ENCODE results near the gene GEMIN5.
"Not testable (repeated sequence)": the region's sequence is repeated elsewhere in the genome, so short reads cannot be mapped to it uniquely, and the experiment has no call there.

GEMIN5 gene, protein sequence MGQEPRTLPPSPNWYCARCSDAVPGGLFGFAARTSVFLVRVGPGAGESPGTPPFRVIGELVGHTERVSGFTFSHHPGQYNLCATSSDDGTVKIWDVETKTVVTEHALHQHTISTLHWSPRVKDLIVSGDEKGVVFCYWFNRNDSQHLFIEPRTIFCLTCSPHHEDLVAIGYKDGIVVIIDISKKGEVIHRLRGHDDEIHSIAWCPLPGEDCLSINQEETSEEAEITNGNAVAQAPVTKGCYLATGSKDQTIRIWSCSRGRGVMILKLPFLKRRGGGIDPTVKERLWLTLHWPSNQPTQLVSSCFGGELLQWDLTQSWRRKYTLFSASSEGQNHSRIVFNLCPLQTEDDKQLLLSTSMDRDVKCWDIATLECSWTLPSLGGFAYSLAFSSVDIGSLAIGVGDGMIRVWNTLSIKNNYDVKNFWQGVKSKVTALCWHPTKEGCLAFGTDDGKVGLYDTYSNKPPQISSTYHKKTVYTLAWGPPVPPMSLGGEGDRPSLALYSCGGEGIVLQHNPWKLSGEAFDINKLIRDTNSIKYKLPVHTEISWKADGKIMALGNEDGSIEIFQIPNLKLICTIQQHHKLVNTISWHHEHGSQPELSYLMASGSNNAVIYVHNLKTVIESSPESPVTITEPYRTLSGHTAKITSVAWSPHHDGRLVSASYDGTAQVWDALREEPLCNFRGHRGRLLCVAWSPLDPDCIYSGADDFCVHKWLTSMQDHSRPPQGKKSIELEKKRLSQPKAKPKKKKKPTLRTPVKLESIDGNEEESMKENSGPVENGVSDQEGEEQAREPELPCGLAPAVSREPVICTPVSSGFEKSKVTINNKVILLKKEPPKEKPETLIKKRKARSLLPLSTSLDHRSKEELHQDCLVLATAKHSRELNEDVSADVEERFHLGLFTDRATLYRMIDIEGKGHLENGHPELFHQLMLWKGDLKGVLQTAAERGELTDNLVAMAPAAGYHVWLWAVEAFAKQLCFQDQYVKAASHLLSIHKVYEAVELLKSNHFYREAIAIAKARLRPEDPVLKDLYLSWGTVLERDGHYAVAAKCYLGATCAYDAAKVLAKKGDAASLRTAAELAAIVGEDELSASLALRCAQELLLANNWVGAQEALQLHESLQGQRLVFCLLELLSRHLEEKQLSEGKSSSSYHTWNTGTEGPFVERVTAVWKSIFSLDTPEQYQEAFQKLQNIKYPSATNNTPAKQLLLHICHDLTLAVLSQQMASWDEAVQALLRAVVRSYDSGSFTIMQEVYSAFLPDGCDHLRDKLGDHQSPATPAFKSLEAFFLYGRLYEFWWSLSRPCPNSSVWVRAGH (N-terminal part only)

DNA sequence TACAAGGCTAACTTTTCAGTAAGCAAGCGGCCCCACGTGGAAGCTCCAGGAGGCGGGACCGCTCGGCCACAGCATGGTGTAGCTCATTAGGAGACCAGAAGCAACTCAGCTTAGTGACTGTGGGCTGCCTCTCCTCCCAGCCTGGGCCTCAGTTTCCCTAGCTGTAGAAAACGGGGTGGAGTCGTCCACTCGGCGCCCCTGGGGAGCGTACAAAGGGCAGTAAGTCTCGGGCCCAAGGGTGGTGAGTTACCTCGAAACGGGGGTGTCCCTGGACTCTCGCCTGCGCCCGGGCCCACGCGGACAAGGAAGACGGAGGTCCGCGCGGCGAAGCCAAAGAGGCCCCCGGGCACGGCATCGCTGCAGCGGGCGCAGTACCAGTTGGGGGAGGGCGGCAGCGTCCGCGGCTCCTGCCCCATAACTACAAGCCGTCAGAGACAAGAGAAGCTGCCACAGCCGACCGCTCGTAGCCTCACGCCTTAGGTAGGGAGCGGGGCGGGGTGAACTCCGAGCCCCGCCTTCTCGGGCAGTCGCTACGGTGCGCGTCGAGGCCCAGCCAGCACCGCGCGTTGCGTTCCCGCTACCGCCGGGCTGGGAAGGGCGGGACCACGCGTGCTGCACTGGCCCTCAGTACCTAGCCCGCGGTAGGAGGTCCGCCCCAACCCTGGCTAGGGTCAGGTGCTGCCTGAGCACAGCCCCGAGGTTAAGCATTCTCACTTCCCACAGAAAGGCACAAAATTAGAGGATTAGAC lies at the start of gene GEMIN5:
Gene GEMIN5 (minus strand): TSS at position 494 of the 749 bp plus-strand sequence. CDS start 78 bp downstream, at position 416.
- ATAC-seq, result peak; percentile 93

DNA sequence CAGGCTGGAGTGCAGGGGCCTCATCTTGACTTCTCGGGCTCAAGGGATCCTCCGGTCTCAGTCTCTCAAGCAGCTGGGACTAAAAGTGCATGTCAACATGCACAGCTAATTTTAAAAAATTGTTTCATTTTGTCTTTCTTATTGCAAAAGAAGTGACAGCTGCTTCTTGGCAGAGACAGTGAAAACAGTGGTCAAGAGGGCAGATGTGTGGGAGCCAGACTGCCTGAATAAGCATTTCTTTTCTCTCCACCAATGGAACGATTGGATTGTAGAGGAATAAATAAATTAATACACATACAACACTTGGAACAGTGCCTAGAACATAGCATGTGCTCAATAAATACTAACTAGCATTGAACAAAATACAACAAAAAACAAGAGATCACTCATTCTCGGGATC lies 48.1 kb upstream of the GEMIN5 start:
- ATAC-seq, result no peak

DNA sequence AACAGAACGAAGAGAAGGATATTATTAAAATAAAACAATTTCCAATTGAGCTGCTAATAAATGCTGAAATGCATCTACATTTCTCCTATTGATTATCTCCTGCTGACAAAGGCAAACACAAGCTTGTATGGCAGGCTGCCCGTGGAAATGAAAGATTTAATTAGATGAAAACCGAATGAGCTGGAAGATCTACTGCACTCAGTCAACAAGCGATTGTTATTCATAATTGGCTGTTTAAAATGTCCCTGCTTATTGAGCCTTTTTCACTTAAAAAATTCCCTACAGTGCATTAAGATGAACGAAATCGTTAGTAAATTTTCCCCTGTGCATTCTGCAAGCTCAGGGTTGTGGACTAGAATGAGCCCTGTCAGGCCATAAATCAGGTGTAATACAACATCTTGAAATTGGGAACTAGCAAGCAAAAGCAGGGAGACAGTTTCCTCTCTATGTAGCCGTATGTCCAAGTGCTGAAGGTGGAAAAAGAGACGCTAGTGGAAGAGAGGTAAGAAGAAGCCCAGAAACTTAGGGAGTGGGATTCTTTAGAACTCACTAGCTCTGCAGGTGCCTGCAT lies 47.0 kb upstream of the GEMIN5 start:
- no peak for ATAC-seq

DNA sequence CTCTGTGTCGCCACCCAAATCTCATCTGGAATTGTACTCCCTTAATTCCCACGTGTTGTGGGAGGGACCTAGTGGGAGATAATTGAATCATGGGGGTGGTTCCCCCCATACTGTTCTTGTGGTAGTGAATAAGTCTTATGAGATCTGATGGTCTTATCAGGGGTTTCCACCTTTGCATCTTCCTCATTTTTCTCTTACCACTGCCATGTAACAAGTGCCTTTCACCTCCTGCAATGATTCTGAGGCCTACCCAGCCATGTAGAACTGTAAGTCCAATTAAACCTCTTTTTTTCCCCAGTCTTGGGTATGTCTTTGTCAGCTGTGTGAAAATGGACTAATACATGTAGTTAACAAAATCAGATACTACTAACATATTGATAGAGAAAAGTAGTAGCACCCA lies 40.3 kb upstream of the GEMIN5 start:
- not testable (repeated sequence) for ATAC-seq

DNA sequence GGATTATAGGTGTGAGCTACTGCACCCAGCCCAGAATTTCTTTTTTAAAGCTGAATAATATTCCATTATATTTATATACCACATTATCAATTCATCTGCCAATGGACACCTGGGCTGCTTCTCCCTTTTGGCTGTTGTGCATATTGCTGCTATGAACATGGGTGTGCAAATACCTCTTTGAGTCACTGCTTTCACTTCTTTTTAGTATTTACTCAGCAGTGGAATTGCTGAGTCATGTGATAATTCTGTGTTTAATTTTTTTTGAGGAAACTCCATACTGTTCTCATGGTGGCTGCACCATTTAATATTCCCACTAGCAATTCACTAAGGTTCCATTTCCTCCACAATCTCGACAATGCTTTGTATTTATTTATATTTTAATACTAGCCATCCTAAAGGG lies 39.4 kb upstream of the GEMIN5 start:
- peak; percentile 30 to 38 for ATAC-seq

DNA sequence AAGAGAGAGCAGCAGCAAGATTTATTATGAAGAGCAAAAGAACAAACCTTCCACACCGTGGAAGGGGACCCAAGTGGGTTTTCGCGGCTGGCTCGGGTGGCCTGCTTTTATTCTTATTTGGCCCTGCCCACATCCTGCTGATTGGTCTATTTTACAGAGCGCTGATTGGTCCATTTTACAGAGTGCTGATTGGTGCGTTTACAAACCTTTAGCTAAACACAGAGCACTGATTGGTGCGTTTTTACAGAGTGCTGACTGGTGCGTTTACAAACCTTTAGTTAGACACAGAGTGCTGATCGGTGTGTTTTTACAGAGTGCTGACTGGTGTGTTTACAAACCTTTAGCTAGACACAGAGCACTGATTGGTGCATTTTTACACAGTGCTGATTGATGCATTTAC lies 38.1 kb upstream of the GEMIN5 start:
- not testable (repeated sequence) for ATAC-seq

DNA sequence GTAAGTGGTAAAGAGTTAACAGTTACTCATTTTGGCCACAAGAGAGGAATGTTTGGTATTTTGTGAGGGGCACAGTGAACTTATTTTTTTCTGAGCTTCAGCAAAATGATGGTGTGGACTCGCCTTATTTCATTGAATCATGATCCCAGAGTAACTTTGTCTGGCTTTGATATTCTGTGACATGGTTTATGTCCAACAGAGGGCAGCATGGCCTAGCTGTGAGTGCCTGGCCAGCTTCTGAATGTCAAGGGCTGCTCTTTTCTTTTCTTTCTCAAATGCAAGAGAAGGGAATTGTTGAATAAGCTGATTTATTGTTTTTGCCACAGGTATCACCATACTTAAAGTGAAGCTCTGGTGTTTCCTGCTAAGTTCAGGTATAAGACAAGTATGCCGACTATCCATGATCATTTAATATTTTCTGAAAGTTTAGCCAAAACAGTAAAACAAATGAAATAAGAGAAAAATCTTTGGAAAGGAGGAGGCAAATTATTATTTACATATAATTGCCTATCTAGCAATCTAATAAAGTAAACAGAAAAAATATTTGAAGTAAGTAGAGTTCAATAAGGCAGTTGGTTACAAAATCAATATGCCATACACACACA lies 34.6 kb upstream of the GEMIN5 start:
- no peak for ATAC-seq

DNA sequence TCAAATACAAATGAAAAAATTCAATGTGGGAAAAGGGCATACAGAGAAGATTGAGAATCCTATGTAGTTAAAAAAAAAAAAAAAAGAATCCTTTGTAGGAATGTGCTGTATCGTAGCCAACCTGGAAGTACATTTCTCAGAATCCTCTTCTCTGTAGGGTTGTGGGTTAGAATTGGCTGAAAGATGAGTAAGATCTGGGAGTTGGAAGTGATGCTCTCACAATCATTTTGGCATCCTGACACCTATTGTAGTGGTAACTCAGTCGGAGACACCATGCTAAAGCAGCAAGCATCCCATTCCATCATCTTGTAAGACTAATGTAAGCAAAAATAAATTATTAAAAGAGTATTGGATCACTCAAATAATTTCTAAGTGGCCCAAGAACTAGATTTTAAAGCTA lies 33.5 kb upstream of the GEMIN5 start:
- no peak for ATAC-seq

DNA sequence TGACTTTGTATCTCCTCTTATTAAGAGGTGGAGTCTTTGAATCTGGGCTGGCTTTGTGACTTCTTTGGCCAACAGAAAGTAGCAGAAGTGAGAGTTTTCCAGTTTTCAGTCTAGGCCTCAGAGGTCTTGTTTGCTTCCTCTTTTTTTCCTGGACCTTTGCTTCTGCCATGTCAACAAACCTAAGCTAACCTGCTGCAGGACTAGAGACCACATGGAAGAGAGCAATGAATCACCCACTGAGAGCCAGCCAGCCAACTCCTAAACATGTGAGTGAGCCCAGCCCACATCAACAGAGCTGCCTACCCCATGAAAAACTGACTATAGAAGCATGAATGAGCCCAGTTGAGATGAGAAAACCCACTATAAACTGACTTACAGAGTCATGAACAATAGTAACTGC lies 32.7 kb upstream of the GEMIN5 start:
- no peak for ATAC-seq

DNA sequence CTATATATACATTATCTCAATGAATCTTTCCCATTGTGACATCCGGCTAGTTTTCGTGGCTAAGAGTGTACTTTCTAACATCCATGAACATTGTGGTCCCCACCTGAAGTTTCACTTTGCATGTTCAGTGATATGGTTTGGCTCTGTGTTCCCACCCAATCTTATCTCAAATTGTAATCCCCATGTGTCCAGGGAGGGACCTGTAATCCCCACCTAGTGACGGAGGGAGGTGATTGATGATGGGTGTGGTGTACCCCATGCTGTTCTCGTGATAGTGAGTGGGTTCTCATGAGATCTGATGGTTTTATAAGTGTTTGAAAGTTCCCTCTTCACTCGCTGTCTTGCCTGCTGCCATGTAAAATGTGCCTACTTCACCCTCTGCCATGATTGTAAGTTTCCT lies 30.9 kb upstream of the GEMIN5 start:
- ATAC-seq, result no peak

DNA sequence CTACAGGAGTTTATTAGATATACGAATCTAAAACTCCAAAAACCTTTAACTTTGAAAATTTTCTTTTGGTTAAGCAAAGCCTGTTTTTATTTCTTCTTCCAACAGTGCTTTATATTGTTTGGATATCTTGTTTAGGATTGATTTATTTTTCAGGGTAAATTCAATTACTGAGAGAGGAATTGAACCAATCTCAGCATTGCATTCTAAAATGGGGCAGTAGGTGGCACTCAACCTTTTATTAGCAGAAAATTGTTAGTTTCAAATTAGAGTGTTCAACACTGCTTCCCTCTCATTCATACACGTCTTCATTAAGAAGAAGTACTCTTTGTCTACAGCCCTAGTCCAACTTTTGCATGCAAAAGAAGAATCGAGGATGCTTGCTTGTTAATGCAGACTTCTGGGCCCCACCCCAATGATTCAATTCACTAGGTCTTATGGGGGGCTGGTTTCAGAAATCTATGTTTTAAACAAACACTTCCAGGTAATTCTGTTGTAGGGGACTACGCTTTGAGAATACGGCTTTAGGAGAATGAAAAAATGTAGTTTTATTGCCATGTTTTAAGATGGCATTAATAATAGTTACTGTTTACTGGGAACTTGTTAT lies 29.5 kb upstream of the GEMIN5 start:
- ATAC-seq, result no peak

DNA sequence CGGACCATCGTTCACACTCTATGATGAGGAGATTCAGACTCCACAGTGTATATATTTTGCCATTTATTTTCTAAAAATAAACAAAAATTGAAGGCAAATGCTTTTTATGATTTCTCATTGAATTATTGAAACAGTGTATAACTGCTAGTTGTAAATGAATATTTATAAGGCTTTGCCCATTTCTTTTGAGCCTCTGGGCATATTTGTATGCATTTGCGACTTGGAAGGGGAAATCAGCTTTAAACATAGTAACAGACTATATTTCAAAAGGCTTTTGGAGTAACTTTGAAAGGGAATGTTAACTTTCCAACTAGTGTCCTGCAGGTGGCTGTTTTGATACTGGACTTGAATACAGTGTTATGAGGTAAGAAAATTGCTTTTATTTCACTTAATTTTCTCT lies 28.9 kb upstream of the GEMIN5 start:
- no peak for ATAC-seq

DNA sequence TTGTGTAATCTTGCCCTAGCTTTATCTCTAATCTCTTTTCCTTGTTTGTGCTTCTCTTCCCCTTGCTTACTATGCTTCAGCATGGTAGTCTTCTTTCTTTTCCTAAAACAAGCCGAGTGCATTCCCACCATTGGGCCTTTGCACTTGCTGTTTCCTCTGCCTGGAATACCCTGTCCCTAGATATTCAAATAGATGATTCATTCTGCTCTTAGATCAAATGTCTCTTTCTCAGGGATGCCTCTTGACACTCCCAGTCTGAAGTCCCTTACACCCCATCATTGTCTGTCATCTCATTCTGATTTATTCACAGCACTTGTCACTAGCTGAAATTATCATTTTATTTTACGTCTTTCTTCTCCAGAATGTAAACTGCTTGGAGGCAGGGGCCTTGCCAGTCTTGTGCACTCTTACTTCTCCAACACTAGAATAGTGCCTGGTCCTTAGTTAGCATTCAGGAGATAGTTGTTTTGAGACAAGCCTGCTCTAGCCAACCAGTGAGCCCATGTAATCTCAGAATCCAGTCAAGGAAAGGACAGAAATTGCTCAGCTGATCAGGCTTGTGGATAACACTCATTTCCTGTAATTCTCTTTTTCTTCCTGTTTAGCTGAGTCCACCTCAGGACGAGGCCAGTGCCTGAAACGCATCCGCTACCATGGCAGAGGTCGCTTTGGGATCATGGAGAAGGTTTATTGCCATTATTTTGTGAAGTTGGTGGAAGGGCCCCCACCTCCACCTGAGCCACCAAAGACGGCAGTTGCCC lies 28.2 kb upstream of the GEMIN5 start:
- ATAC-seq, result no peak

DNA sequence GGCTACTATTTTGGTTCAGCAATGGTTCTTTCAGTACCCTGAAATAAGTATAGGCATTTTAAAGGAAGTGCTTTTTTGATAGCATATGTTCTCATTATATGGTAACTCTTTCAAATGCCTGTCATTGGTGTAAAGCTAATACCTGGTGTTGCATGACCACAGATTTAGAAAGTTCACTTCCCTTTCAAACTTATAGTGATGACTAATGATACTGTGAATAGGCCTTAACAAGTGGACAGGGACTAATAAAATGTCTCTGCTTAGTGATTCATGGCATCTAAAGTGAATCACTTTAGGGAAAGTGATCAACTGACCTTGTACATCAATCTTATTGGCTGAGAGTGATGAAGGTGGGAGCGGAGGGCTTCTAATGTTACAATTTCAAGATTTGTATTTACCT lies 24.5 kb upstream of the GEMIN5 start:
- no peak for ATAC-seq

DNA sequence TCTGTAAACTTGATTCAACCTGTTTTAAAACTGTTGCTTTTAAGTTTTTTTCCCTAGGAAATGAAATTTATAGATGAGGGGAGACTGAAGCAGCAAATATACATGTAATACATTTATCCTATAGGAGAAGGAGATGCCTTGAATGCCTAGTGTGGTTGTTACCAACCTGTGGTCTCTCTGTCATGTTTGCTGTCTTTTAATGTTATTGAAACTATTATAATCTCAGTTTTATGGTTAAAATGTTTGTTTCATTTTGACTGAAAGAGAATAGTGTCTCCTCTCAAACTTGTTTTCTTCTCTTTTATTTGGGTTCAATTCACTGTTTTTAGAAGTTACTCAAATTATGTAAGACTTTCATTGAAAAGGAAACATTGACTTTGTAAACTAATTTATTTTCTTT lies 18.7 kb upstream of the GEMIN5 start:
- ATAC-seq, result no peak

DNA sequence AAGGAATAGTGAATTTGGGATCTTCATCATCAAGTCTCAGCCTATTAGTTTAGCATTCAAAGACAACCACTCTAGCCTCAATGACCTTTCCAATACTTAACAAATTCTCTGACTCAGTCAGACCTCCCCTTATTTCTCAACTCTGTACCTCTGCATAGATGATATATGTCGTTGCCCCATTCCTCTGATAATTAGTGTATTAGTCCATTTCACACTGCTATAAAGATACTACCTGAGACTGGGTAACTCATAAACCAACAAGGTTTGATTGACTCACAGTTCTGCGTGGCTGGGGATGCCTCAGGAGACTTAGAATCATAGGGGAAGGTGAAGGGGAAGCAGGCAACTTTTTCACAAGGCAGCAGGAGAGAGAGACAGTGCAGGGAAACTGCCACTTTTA lies 11.8 kb upstream of the GEMIN5 start:
- peak in 1 of 2 donors; percentile 33 for ATAC-seq

DNA sequence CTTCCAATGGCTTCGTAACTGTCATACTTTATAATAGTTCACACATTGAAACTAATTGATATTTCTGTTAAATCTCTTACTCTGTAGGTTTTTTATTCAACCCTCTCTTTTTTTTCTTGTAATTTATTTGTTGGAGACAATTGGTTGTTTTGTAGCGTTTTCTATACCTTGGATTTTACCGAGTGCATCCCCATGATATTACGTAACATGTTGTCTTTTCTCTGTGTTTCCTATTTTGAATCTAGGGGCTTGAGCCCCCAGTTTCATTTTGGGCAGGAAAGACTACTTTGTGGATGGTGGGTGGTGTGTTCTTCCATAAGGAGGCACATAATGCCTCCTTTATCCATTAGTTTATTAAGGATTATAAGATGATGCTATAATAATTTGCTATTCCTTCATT lies 10.3 kb upstream of the GEMIN5 start:
- ATAC-seq, result no peak

DNA sequence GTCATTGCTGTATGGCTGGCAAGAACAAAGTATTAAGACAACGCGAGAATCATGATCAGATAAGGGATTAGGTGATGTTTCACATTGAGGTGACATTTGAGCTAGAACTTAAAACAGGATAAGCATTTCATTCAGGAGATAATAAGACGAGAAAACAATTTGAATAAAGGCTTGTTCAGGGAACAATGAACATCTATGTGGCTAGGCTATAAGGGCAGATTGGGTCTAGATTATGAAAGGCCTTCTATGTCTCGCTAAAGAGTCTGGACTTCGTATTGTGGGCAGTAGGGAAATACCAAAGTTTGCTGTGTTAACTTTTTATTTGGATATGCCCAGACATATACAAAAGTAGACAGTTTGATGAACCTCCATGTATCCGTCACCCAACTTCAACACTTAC lies 9.8 kb upstream of the GEMIN5 start:
- no peak for ATAC-seq

DNA sequence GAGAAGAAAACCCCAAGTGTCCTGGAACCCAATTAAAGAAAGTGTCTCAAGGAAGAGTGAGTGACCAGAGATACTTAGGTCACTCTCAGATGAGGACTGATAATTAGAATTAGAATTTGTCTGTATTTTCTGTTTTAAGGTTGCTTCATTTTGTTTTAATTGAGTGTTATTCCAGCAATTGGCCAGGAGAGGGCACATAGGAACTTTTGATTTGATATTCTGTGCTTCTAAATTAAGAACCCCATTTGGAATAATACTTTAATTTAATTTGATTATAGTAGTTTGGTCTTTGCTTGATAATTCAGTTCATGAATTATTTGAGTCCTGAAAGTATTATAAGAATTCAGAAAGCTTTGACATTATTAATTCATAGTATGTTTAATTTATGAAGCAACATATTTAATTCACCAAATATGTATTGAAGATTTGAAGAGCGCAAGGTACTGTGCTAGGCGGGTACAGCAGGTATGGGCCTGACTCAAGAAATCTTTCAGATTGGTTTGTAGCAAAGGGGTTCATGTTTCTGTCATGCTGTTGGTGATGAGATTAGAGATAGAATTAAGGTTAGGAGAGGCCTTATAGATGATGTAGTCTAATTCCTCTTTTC lies 7.8 kb upstream of the GEMIN5 start:
- ATAC-seq, result no peak

DNA sequence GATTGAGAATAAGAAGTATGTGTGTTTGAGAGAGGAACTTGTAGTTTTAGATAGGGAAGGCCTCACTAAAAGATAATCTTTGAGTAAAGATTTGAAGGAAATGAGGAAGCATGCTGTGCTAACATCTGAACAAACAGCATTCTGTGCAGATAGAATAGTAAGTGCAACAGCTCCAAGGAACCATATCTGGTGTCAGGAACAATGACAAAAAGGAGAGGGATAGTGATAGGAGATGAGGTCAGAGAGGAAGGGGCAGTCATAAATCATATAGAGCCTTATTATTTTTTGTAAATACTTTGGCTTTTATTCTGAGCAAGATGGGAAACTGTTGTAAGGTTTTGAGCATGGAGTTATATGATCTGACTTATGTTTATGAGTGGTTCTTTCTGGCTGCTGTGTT lies 6.7 kb upstream of the GEMIN5 start:
- no peak for ATAC-seq
